GM19238 (cell line): ENCODE results near the gene OR4D6.
"Not testable (repeated sequence)": the region's sequence is repeated elsewhere in the genome, so short reads cannot be mapped to it uniquely, and the experiment has no call there.

Experiments
- DNase-seq: peaks from one replicate; pipeline ENCODE4 v3.0.0; 2011; ENCODE audit warnings: low spot score; ENCODE audit not compliant: insufficient read length

Gene OR4D6

DNA sequence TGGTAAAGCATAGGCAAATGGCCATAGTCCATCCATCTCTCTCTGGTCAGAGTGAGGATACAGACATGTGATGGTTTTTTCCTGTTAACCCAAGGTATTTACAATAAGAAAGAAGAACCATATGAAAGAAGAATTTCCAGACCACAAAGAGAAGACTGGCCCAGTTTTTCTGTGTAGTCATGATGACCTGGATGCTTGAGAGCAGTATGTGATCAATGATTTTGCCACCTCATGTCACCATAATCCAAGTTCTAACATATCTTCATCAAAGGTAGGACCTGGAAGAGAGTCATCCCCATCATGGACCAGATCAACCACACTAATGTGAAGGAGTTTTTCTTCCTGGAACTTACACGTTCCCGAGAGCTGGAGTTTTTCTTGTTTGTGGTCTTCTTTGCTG, at the start of gene OR4D6:
TSS of gene OR4D6 (plus strand) at position 301 of the 400 bp plus-strand sequence. CDS start at position 301, 0 bp downstream.
- DNase-seq: no peak

- DNase-seq: no peak
Observed at GRCh38 chr11:59413646-59414045, 43.1 kb upstream of the OR4D6 start.

DNA sequence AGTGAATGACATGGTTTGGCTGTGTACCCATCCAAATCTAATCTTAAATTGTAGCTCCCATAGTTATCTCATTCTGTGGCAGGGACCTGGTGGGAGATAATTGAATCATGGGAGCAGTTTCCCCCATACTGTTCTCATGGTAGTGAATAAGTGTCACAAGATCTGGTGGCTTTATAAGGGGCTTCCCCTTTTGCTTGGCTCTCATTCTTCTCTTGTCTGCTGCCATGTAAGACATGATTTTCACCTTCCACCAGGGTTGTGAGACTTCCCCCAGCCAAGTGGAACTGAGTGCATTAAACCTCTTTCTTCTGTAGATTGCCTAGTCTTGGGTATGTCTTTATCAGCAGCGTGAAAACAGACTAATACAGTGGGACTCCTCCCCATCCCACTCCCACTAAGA, 41.6 kb upstream of the OR4D6 start:
- DNase-seq: no peak

- DNase-seq: no peak
Observed at GRCh38 chr11:59416613-59417012, 40.1 kb upstream of the OR4D6 start.

GRCh38 chr11:59417023-59417422, 39.7 kb upstream of the OR4D6 start:
- no peak for DNase-seq

DNA sequence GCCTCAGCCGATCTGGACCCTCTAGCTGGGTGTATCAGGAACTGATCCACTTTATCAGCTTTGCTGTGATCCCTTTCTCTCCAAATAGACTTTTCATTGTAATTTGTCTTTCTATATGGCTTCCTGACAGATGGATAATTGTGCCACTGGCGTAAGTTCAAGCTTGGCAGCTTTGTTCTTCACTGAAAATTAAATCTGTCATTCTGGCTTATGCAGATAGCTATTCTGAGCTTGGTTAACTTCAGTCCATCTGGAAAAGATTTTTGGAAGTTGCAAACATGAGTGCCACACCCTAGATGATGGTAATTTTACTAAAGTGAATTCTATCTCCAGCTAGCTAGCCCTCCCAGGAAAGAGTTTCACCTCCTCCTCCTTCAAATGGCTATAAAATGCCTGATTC, 38.6 kb upstream of the OR4D6 start:
- DNase-seq: no peak

GRCh38 chr11:59423835-59424234, 32.9 kb upstream of the OR4D6 start:
- DNase-seq: no peak

GRCh38 chr11:59425131-59425530, 31.6 kb upstream of the OR4D6 start:
- no peak for DNase-seq

DNA sequence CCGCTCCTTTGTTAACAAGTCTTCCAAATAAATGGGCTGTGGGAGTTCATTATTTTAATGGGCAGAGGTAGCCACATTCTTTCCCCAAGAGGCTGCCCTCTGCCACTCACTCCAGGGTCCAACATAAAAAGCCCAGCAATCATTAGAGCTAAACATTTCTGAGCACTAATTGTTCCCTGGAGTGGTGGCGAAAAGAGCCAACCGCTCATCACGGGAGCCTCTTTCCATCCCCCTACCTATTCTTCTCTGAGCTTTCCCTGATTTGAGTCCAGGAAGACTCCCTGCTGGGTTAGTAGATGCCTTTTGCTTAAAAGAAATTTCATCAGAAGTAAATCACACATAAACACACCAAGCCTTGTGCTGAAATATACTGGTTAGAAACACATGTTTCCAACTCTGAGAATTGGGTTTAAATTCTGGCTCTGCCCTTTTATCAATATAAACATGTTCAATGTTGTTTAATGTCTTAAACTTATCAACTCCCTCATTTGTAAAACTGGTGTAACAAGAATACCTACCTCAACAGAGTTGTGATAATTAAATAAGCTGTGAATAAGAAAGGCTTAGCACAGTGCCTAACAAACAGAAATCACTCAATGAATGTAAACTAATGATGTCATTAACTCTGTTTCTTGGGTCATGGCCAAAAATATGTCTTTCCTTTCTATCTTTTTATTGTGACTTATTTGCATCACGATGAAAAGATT, 30.2 kb upstream of the OR4D6 start, which contains the start of gene OR5A2:
TSS of gene OR5A2 (minus strand) at position 53 of the 707 bp plus-strand sequence. CDS start 3,460 bp downstream, outside the sequence.
- no peak for DNase-seq

DNA sequence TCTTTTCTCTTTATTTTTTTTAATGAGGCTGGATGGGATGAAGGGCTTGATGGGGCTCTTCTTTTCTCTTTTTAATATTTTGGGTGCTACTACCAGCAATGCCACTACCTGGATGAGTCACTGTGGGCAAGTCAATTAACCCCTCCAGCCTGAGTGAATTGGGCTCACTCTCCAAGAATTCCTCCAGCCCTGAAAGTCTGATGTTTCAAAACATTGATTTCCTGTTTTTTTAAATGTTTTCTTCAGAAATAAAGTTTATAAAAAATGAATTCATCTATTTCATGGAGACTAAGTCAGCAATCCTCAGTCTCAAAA, 29.7 kb upstream of the OR4D6 start:
- no peak for DNase-seq

- peak; percentile 19 for DNase-seq
Observed at GRCh38 chr11:59429924-59430516, 26.7 kb upstream of the OR4D6 start.

DNA sequence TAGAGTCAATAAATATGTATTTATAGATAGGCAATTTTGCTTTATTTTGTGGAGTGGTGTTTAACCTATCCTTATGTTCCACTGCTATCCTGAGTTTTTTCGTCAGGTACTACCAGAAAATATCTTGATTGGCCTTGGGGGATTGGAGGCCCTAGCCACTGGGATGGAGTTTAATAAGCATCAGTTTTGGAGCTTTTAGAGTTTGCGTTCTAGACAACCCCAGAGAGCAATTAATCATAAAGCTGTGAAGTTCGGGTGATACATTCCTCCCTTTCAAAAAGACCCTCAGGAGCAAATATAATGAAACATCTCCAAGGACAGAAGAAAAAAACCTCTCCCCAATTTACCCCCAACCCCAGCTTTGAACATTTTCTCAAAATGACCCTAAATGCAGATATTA, 20.6 kb upstream of the OR4D6 start, which contains the start of gene OR5A1:
TSS of gene OR5A1 (plus strand) at position 301 of the 400 bp plus-strand sequence. CDS start 6,700 bp downstream, outside the sequence.
- DNase-seq: no peak

DNA sequence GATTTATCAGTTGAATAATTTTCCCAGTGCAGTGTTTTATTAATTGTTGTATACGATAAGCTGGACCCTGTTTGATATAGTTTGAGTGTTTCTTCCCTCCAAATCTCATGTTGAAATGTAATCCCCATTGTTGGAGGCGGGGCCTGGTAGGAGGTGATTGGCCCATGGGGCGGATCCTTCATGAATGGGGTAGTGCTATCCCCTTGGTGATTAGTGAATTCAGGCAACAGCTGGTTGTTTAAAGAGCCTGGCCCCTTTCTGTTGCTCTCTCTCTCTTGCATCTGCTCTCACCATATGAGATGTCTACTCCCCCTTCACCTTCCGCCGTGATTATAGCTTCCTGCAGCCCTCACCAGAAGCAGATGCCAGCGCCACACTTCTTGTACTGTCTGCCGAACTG, 19.0 kb upstream of the OR4D6 start:
- DNase-seq: no peak

- DNase-seq: not testable (repeated sequence)
Observed at GRCh38 chr11:59445624-59446023, 11.1 kb upstream of the OR4D6 start.

DNA sequence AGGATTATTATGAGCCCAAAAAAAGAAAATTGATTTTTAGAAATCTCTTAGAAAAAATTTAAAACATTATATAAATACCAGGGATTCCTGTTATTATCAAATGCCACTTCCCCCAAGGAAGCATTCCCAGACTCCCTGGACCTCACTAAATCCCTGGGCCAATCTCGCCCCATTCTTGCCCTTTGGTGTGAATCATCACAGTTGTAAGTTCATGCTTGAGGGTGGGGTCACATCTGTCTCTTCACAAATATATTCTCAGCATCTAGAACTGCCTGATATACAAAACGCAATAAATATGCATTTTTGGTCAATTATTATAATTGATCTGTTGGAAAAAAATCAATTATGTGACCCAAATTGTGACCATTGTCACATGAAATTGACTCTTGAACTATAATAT, 8.3 kb upstream of the OR4D6 start:
- DNase-seq: no peak

- DNase-seq: no peak
Observed at GRCh38 chr11:59459916-59460315, 3.2 kb downstream of the OR4D6 start.

DNA sequence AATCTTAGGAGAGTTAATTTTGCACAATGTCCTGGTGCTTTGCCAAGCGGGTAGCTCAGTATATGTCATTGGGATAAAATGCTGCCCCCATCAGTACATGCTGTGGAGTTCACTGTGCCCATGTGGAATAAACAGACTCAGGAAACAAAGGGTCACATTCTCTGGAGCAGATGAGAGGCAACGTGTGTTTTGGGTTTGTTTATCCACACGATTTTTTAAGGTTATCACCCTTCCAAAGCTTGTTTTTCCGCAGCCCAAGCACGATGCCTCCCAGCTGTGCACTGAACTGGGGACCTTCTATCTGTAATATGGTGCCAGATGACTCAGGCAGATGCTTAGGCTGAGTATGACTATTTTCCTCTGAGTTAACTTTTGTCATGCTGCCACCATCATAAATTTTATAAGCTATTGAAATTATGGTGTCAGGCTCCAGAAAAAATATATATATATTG, 6.5 kb downstream of the OR4D6 start:
- DNase-seq: no peak

DNA sequence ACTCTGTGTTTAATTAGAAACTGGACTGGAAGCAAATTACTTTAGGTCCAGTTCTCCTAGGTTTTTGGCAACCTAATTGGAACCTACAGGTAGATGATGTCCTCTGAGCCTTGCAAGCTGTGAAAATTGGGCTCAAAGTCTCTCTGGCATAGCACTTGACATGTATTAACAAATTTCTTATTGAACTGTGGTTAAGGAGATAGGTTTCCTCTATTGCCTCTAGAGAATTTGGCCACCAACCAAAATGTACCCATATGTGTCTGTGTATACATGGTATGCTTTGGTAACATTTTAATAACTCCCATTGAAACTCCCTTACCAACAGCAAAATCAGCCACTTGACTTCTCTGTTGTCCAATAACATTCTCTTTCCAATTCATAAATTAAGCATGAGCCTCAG, 16.3 kb downstream of the OR4D6 start, which contains the start of gene OR4D10:
TSS of gene OR4D10 (plus strand) at position 301 of the 400 bp plus-strand sequence. CDS start 4,115 bp downstream, outside the sequence.
- no peak for DNase-seq

DNA sequence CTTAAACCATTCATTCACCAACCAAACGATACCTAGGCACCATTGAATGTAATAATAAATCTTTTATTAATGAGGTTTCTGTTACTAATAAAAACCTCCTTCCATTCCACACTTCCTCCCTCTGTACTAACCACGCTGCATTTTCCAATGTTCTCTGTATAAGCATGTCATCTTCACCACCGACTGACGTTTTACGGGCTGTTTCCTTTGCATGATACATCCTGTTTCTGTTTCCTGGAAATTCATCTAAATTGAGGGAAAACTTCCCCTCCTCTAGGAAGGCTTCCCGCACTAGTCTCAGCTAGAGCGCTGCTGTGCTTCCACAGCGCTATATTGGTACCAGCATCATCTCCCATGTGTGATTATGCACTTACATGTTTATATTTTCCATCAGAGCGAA, 18.4 kb downstream of the OR4D6 start:
- DNase-seq: no peak

DNA sequence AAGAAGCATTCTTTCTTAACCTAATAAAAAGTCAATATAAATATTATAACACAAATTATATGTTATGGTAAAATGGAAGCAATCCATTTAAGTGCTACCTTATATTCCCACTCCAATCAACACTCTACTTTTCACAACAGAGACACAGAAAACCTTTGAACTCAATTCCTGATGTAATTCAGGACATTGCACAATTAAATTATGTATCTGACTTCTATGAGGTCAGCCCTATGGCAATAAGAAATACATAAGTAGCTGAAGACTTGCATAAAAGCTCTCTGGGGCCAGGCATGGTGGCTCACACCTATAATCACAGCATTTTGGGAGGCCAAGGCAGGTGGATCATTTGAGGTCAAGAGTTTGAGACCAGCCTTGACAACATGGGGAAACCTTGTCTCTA, 23.1 kb downstream of the OR4D6 start:
- no peak for DNase-seq

- DNase-seq: no peak
Observed at GRCh38 chr11:59480359-59480758, 23.6 kb downstream of the OR4D6 start.

GRCh38 chr11:59501931-59502330, 45.2 kb downstream of the OR4D6 start:
- DNase-seq: no peak

DNA sequence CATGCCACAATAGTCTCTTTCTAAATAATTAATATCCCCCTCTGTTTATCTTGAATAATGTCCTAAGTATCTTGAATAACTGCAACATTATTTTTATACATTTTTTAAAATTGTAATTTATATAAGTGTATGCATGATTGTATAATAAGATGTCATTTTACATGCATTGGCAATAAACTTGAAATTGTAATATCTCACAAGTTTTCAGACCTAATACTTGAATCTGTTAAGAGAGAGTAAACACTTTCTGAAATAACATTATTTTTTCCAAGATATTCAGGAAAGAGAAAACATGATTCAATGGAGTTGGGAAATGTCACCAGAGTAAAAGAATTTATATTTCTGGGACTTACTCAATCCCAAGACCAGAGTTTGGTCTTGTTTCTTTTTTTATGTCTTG, 46.5 kb downstream of the OR4D6 start, which contains the start of gene OR4D11:
TSS of gene OR4D11 (plus strand) at position 301 of the 400 bp plus-strand sequence. CDS start at position 301, 0 bp downstream.
- DNase-seq: no peak
